Measurements from ENCODE around the gene LINGO3.

DNA sequence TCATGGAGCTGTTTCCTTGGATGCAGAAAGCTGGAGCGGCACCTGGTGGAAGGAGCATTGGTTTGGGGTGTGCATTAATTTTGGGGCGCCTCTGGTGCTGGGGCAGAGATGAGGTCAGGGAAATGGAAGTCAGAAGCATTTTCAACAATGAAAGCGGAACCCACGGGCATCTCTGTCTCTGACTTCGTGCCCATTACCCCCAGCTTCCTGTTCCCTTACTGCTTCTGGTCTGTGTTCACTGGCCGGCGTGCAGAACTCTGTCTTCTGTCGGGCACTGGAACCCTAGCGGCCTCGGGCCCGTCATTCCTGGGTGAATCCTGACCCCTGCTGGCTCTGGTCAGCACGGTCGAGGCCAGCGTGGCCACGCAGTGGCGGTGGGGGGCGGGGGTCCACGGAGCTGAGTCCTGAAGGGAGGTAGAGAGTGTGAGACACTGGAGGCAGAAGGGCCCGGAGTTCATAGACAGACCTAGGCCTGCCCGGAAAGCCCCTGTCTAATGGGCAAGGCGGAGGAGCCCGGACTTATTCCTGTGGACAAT is 7.9 kb upstream of the LINGO3 start:
- no peak for TF ChIP-seq GATA2 (IDR thresholded peaks at IDR 0.05; ENCODE audit: low read depth, low read length)
- TF ChIP-seq GATA3 (IDR thresholded peaks at IDR 0.05; ENCODE audit: low read depth, low read length) = no peak
